Caco-2 (cell line): ENCODE measurements around the gene MYO10. TPM values are rescaled to one million over a fixed set of nuclear protein-coding genes. Genes with fewer than 3 reads are reported as not detected.

Source experiments
- BruUV-seq: library from RNA; stranded (reverse); fragments of 400-500 nt; replicated peaks from 2 replicates; lab custom pipeline; 2021; lab: Mats Ljungman, UMichigan
- CTCF ChIA-PET: fragments of 300-600 bp; sonication (Branson Sonifier 250); formaldehyde crosslinking; loops from one replicate; lab custom pipeline; 2022; ENCODE audit warnings: antibody characterized with exemption; lab: Charles Lee
- POLR2A ChIA-PET: fragments of 300-600 bp; sonication (Branson Sonifier 250); formaldehyde crosslinking; loops from one replicate; lab custom pipeline; 2022; ENCODE audit warnings: antibody characterized with exemption; lab: Charles Lee
- DNase-seq, 2 experiments: peaks; one replicate each; pipeline versions ENCODE4 v3.0.0 to v3.0.0-alpha.2; 2020 to 2022
- H3K27me3 ChIP-seq: replicated peaks from 2 replicates; pipeline ENCODE4 v1.6.0; 2011; ENCODE audit warnings: low read length; ENCODE audit not compliant: control insufficient read depth, insufficient read depth
- H3K36me3 ChIP-seq: 2 replicates; pipeline ENCODE4 v1.5.1; 2011; ENCODE audit warnings: low read length; ENCODE audit not compliant: control insufficient read depth, insufficient read depth
- H3K4me1 ChIP-seq: fragments of 250-450 bp; sonication (Bioruptor Pico); 2 replicates; pipeline ENCODE4 v1.5.1; 2020; ENCODE audit warnings: mild to moderate bottlenecking
- H3K4me3 ChIP-seq: 2 replicates; pipeline ENCODE4 v1.5.1; 2011; ENCODE audit warnings: low read depth, mild to moderate bottlenecking, control low read depth, low read length
- H3K9me3 ChIP-seq: fragments of 250-450 bp; sonication (Bioruptor Pico); 2 replicates; pipeline ENCODE4 v1.5.1; 2020; ENCODE audit warnings: mild to moderate bottlenecking, moderate library complexity
- H3K27ac Mint-ChIP-seq: one replicate; pipeline ENCODE4 v1.8.0; 2022; ENCODE audit warnings: mixed read lengths; ENCODE audit not compliant: unreplicated experiment
- H3K27me3 Mint-ChIP-seq: one replicate; pipeline ENCODE4 v1.8.0; 2022; ENCODE audit warnings: mixed read lengths; ENCODE audit not compliant: insufficient read depth, unreplicated experiment
- H3K36me3 Mint-ChIP-seq: one replicate; pipeline ENCODE4 v1.8.0; 2022; ENCODE audit warnings: mild to moderate bottlenecking, mixed read lengths; ENCODE audit not compliant: insufficient read depth, unreplicated experiment
- H3K4me1 Mint-ChIP-seq: one replicate; pipeline ENCODE4 v1.8.0; 2022; ENCODE audit warnings: low read depth, mixed read lengths; ENCODE audit not compliant: unreplicated experiment
- H3K4me3 Mint-ChIP-seq: one replicate; pipeline ENCODE4 v1.8.0; 2022; ENCODE audit warnings: mild to moderate bottlenecking, moderate library complexity, mixed read lengths; ENCODE audit not compliant: unreplicated experiment
- H3K9me3 Mint-ChIP-seq: one replicate; pipeline ENCODE4 v1.8.0; 2022; ENCODE audit warnings: mixed read lengths; ENCODE audit not compliant: unreplicated experiment
- CTCF ChIP-seq, 2 experiments: fragments of 200-600 bp in 1 of 2; IDR thresholded peaks; 1 replicate in 1 of 2; 2 replicates in 1 of 2; pipeline versions ENCODE4 v1.5.1 to v1.8.0; 2011 to 2022; ENCODE audit warnings: antibody characterized with exemption in 1 of 2, control low read depth in 1 of 2, inconsistent platforms in 1 of 2, low read depth in 1 of 2, low read length in 1 of 2, mild to moderate bottlenecking in 1 of 2, moderate library complexity in 1 of 2; ENCODE audit not compliant: insufficient read depth in 1 of 2, severe bottlenecking in 1 of 2, unreplicated experiment in 1 of 2
- intact Hi-C: fragments of 100-400 bp; cut with micrococcal nuclease; formaldehyde crosslinking; loops from one replicate; pipeline ENCODE4 v1.10.0; 2022; ENCODE audit not compliant: unreplicated experiment
- total RNA-seq: library from RNA; stranded (reverse); gene quantifications from 2 replicates; pipeline ENCODE4 v1.2.3, GENCODE V29; 2022

Gene MYO10
- total RNA-seq, 1 experiment from 2014 or later = 67.6 TPM

- peaks cover 13% of the 10 kb centered on the region for H3K4me1 Mint-ChIP-seq
- Histone ChIP-seq H3K9me3 (no peaks in the 10 kb centered on the region), H3K27me3 (no peaks in the 10 kb centered on the region), H3K4me3 (no peak overlapping the region), H3K36me3 (no peaks in the 10 kb centered on the region; the same call in 1 of the 2 replicates), H3K4me1 (no peaks in the 10 kb centered on the region)
- H3K4me3 Mint-ChIP-seq = no peak overlapping the region
- H3K27me3 Mint-ChIP-seq = no peaks in the 10 kb centered on the region
- CTCF ChIA-PET = no interaction called here
- POLR2A ChIA-PET = no interaction called here
- intact Hi-C loops = no loop called here
- BruUV-seq = no TSS peak
- no peak for TF ChIP-seq CTCF (IDR thresholded peaks at IDR 0.05; ENCODE audit: insufficient read depth in 1 of 2, low read depth in 1 of 2, low read length in 1 of 2, severe bottlenecking in 1 of 2, unreplicated experiment in 1 of 2)
- peaks cover 52% of the 10 kb centered on the region for H3K36me3 Mint-ChIP-seq
- H3K9me3 Mint-ChIP-seq = no peaks in the 10 kb centered on the region
- H3K27ac Mint-ChIP-seq = no peak overlapping the region
- no peak for DNase-seq
Observed at GRCh38 chr5:16826379-16827125, 109.5 kb downstream of the MYO10 start.

- Mint-ChIP-seq H3K27me3 (no peaks in the 10 kb centered on the region), H3K4me3 (no peak overlapping the region), H3K27ac (no peak overlapping the region), H3K36me3 (peaks cover 48% of the 10 kb centered on the region), H3K4me1 (peaks cover 8% of the 10 kb centered on the region), H3K9me3 (no peaks in the 10 kb centered on the region)
- BruUV-seq = no TSS peak
- TF ChIP-seq CTCF (IDR thresholded peaks at IDR 0.05; ENCODE audit: insufficient read depth in 1 of 2, low read depth in 1 of 2, low read length in 1 of 2, severe bottlenecking in 1 of 2, unreplicated experiment in 1 of 2) = no peak
- H3K27me3 ChIP-seq = no peaks in the 10 kb centered on the region
- ChIA-PET CTCF (no interaction called here), POLR2A (no interaction called here)
- intact Hi-C loops = loop anchor here (5.0 kb wide), 1 partner anchor 43 kb away; no protein-coding TSS in a partner anchor
- no peak for DNase-seq
- no peaks in the 10 kb centered on the region; the same call in 1 of the 2 replicates for H3K36me3 ChIP-seq
- peaks cover 3% of the 10 kb centered on the region; the same call in 1 of the 2 replicates for H3K4me1 ChIP-seq
- H3K4me3 ChIP-seq = no peak overlapping the region
- no peaks in the 10 kb centered on the region for H3K9me3 ChIP-seq
Observed at GRCh38 chr5:16819522-16820167, 116.4 kb downstream of the MYO10 start.

GRCh38 chr5:16815432-16815831 lies 120.7 kb downstream of the MYO10 start:
- DNase-seq = no peak
- no peaks in the 10 kb centered on the region for H3K36me3 ChIP-seq

More at GRCh38 chr5:16815432-16815831, 120.7 kb downstream of the MYO10 start:
- no peaks in the 10 kb centered on the region for H3K9me3 Mint-ChIP-seq
- H3K27me3 Mint-ChIP-seq = no peaks in the 10 kb centered on the region
- ChIA-PET CTCF (interaction anchor here (0.6 kb wide), 1 partner anchor 20 kb away, joined by 5 read pairs; no protein-coding TSS in a partner anchor), POLR2A (no interaction called here)
- H3K4me3 Mint-ChIP-seq = no peak overlapping the region
- Histone ChIP-seq H3K4me1 (peaks cover 20% of the 10 kb centered on the region), H3K27me3 (no peaks in the 10 kb centered on the region), H3K9me3 (no peaks in the 10 kb centered on the region), H3K4me3 (no peak overlapping the region)
- no peak for TF ChIP-seq CTCF (IDR thresholded peaks at IDR 0.05; ENCODE audit: insufficient read depth in 1 of 2, low read depth in 1 of 2, low read length in 1 of 2, severe bottlenecking in 1 of 2, unreplicated experiment in 1 of 2)
- no TSS peak for BruUV-seq
- peaks cover 35% of the 10 kb centered on the region for H3K4me1 Mint-ChIP-seq
- H3K36me3 Mint-ChIP-seq = peaks cover 54% of the 10 kb centered on the region
- no peak overlapping the region for H3K27ac Mint-ChIP-seq
- intact Hi-C loops = loop anchor here (5.0 kb wide), 1 partner anchor 47 kb away; no protein-coding TSS in a partner anchor
